Measurements from ENCODE around the gene SLC1A7. TPM values are rescaled to one million over a fixed set of nuclear protein-coding genes. Genes with fewer than 3 reads are reported as not detected.
A peak's percentile ranks its signal among the peaks of the same experiment; 100 is the strongest.

Gene SLC1A7
- total and polyA plus RNA-seq, 7 donors, result 0.16 to 1.6 (median 0.85) TPM; not detected in 1

- 88 to 89% methylated on average over 4 of the region's 4 CpGs for WGBS, 2 donors
Measured at GRCh38 chr1:53112861-53113260, 29.6 kb downstream of the SLC1A7 start.

GRCh38 chr1:53112271-53112774 is 30.1 kb downstream of the SLC1A7 start:
- peaks cover 0 to 66% (median 44%) of the 10 kb centered on the region in 4 donors for H3K4me1 ChIP-seq
- TF ChIP-seq POLR2AphosphoS5 (IDR thresholded peaks at IDR 0.05), result no peak
- H3K27ac ChIP-seq, result peak overlapping the region in 1 of 4 donors; percentile 16

More at GRCh38 chr1:53112861-53113260, 29.6 kb downstream of the SLC1A7 start:
- Histone ChIP-seq H3K4me3 (no peak overlapping the region), H3K4me1 (peaks cover 0 to 61% (median 41%) of the 10 kb centered on the region in 4 donors), H3K9me3 (peaks cover 0 to 4% (median 0%) of the 10 kb centered on the region in 4 donors), H3K27me3 (no peaks in the 10 kb centered on the region), H3K27ac (peak overlapping the region in 1 of 4 donors; percentile 16), H3K36me3 (no peaks in the 10 kb centered on the region)
- TF ChIP-seq EP300 (IDR thresholded peaks at IDR 0.05) (no peak), POLR2A (IDR thresholded peaks at IDR 0.05) (no peak), POLR2AphosphoS5 (IDR thresholded peaks at IDR 0.05) (no peak), CTCF (IDR thresholded peaks at IDR 0.05) (no peak)
- intact Hi-C loops (cut with DNase I), result no loop called here
- no peak for DNase-seq

GRCh38 chr1:53111693-53112092 is 30.7 kb downstream of the SLC1A7 start:
- no peak for DNase-seq
- Histone ChIP-seq H3K4me1 (peaks cover 0 to 68% (median 45%) of the 10 kb centered on the region in 4 donors), H3K9me3 (peaks cover 0 to 4% (median 0%) of the 10 kb centered on the region in 4 donors), H3K27me3 (no peaks in the 10 kb centered on the region), H3K4me3 (no peak overlapping the region), H3K27ac (no peak overlapping the region), H3K36me3 (no peaks in the 10 kb centered on the region)
- 60 to 84% methylated on average over 5 of the region's 5 CpGs for WGBS, 2 donors
- peak in 1 of 4 donors; percentile 11 for TF ChIP-seq POLR2AphosphoS5 (IDR thresholded peaks at IDR 0.05)
- no peak for TF ChIP-seq EP300 (IDR thresholded peaks at IDR 0.05)
- intact Hi-C loops (cut with DNase I), result no loop called here

More at GRCh38 chr1:53112271-53112774, 30.1 kb downstream of the SLC1A7 start:
- Histone ChIP-seq H3K36me3 (no peaks in the 10 kb centered on the region), H3K9me3 (peaks cover 0 to 4% (median 0%) of the 10 kb centered on the region in 4 donors), H3K27me3 (no peaks in the 10 kb centered on the region), H3K4me3 (no peak overlapping the region)
- WGBS, 2 donors, result 80 to 87% methylated on average over 2 of the region's 2 CpGs
- intact Hi-C loops (cut with DNase I), result no loop called here
- no peak for DNase-seq

GRCh38 chr1:53111073-53111556 is 31.3 kb downstream of the SLC1A7 start:
- Histone ChIP-seq H3K4me1 (peaks cover 0 to 63% (median 44%) of the 10 kb centered on the region in 4 donors), H3K27ac (peak overlapping the region in 1 of 4 donors; percentile 7), H3K36me3 (no peaks in the 10 kb centered on the region), H3K27me3 (no peaks in the 10 kb centered on the region), H3K4me3 (no peak overlapping the region), H3K9me3 (peaks cover 0 to 4% (median 0%) of the 10 kb centered on the region in 4 donors)
- TF ChIP-seq POLR2AphosphoS5 (IDR thresholded peaks at IDR 0.05), result no peak
- no peak for TF ChIP-seq CTCF (IDR thresholded peaks at IDR 0.05)
- no peak for TF ChIP-seq EP300 (IDR thresholded peaks at IDR 0.05)
- no peak for TF ChIP-seq POLR2A (IDR thresholded peaks at IDR 0.05)
- DNase-seq, result no peak
- intact Hi-C loops (cut with DNase I), result no loop called here
- WGBS, 2 donors, result 35 to 64% methylated on average over 10 of the region's 10 CpGs

- peak overlapping the region in 2 of 4 donors; percentile 68 to 71 for H3K27ac ChIP-seq
- no peak for DNase-seq
- H3K9me3 ChIP-seq, result peaks cover 0 to 4% (median 0%) of the 10 kb centered on the region in 4 donors
- intact Hi-C loops (cut with DNase I), result no loop called here
- H3K4me3 ChIP-seq, result no peak overlapping the region
- peaks cover 0 to 57% (median 40%) of the 10 kb centered on the region in 4 donors for H3K4me1 ChIP-seq
- TF ChIP-seq EP300 (IDR thresholded peaks at IDR 0.05) (no peak), POLR2A (IDR thresholded peaks at IDR 0.05) (no peak), POLR2AphosphoS5 (IDR thresholded peaks at IDR 0.05) (no peak), CTCF (IDR thresholded peaks at IDR 0.05) (no peak)
- WGBS, 2 donors, result 64 to 69% methylated on average over 18 of the region's 18 CpGs
- no peaks in the 10 kb centered on the region for H3K27me3 ChIP-seq
- no peaks in the 10 kb centered on the region for H3K36me3 ChIP-seq
Measured at GRCh38 chr1:53110370-53111072, 31.9 kb downstream of the SLC1A7 start.

All from sigmoid colon (tissue), 7 donors.